HCT116 (cell line): Measurements from ENCODE around the gene IFI27. TPM values are rescaled to one million over a fixed set of nuclear protein-coding genes. Genes with fewer than 3 reads are reported as not detected.

ENCODE experiments used
- ATAC-seq: fragments of 200-7000 bp; cut with Tn5 transposase; 2 replicates; pipeline ENCODE4 v1.9.1; 2020; ENCODE audit warnings: mild to moderate bottlenecking, moderate library complexity
- BruUV-seq: library from RNA; stranded (reverse); fragments of 400-500 nt; replicated peaks from 2 replicates; lab custom pipeline; 2021; lab: Mats Ljungman, UMichigan
- CTCF ChIA-PET: fragments of 300-600 bp; sonication (Branson Sonifier 250); formaldehyde crosslinking; loops from one replicate; lab custom pipeline; 2021; ENCODE audit warnings: antibody characterized with exemption; lab: Charles Lee
- POLR2A ChIA-PET: fragments of 300-600, 350-600 bp; sonication (Branson Sonifier 250); formaldehyde crosslinking; loops from one replicate; lab custom pipeline; 2021; ENCODE audit warnings: antibody characterized with exemption; lab: Charles Lee
- RAD21 ChIA-PET, 2 experiments: fragments of 300-600 bp; sonication (Branson Sonifier 250); formaldehyde crosslinking; loops; one replicate each; lab custom pipeline; 2023; ENCODE audit warnings: low total read pairs in 2 of 2; ENCODE audit not compliant: uncharacterized antibody in 2 of 2, unreplicated experiment in 2 of 2, low non-redundant PET in 1 of 2; lab: Charles Lee
- DNase-seq: peaks from one replicate; pipeline ENCODE4 v3.0.0-alpha.2; 2010; ENCODE audit warnings: low read depth, low spot score
- H2AFZ ChIP-seq: fragments of 200-600 bp; shearing (Covaris generic), sonication (generic); 2 replicates; pipeline ENCODE4 v1.6.1; 2017; ENCODE audit warnings: low read depth, mixed run types, mixed read lengths, antibody characterized with exemption, low read length; ENCODE audit not compliant: poor library complexity, severe bottlenecking
- H3K27ac ChIP-seq: 2 replicates; pipeline ENCODE4 v1.5.1; 2012; ENCODE audit warnings: low read depth, low read length
- H3K27me3 ChIP-seq: fragments of 200-600 bp; sonication (generic); 2 replicates; pipeline ENCODE4 v1.6.1; 2016; ENCODE audit warnings: mixed run types, low read length, mixed read lengths; ENCODE audit not compliant: insufficient read depth
- H3K36me3 ChIP-seq, 2 experiments: fragments of 200-500 bp in 1 of 2; fragments of 200-600 bp in 1 of 2; sonication (Bioruptor generic) in 1 of 2; sonication (generic) in 1 of 2; 2 replicates each; pipeline versions ENCODE4 v1.5.1 to v1.6.1; 2014 to 2016; ENCODE audit warnings: low read length in 2 of 2, inconsistent platforms in 1 of 2, mixed read lengths in 1 of 2, mixed run types in 1 of 2; ENCODE audit not compliant: insufficient read depth in 2 of 2, control insufficient read depth in 1 of 2
- H3K4me1 ChIP-seq, 2 experiments: fragments of 200-600 bp in 1 of 2; sonication (generic) in 1 of 2; 2 replicates each; pipeline versions ENCODE4 v1.5.1 to v1.6.1; 2012 to 2017; ENCODE audit warnings: low read length in 2 of 2, inconsistent platforms in 1 of 2, mild to moderate bottlenecking in 1 of 2, mixed read lengths in 1 of 2, mixed run types in 1 of 2, moderate library complexity in 1 of 2; ENCODE audit not compliant: insufficient read depth in 2 of 2, control insufficient read depth in 1 of 2
- H3K4me2 ChIP-seq: fragments of 200-600 bp; sonication (generic); 2 replicates; pipeline ENCODE4 v1.6.1; 2017; ENCODE audit warnings: mixed run types, low read length, mixed read lengths
- H3K4me3 ChIP-seq, 2 experiments: fragments of 200-600 bp in 1 of 2; sonication (generic) in 1 of 2; replicated peaks in 1 of 2; 2 replicates each; pipeline ENCODE4 v1.5.1; 2011 to 2016; ENCODE audit warnings: low read length in 2 of 2, control low read depth in 1 of 2, low read depth in 1 of 2, mild to moderate bottlenecking in 1 of 2, mixed read lengths in 1 of 2, mixed run types in 1 of 2
- H3K79me2 ChIP-seq: fragments of 200-600 bp; sonication (generic); 2 replicates; pipeline ENCODE4 v1.6.1; 2017; ENCODE audit warnings: mild to moderate bottlenecking, mixed run types, low read length, moderate library complexity, mixed read lengths; ENCODE audit not compliant: insufficient read depth
- H3K9ac ChIP-seq: fragments of 200-600 bp; sonication (generic); 2 replicates; pipeline ENCODE4 v1.6.1; 2016; ENCODE audit warnings: low read length, mixed read lengths
- H3K9me2 ChIP-seq: fragments of 200-600 bp; sonication (generic), shearing (Covaris generic); 2 replicates; pipeline ENCODE4 v1.6.1; 2017; ENCODE audit warnings: mixed run types, mild to moderate bottlenecking, moderate library complexity; ENCODE audit not compliant: insufficient read depth
- H3K9me3 ChIP-seq, 2 experiments: fragments of 200-500 bp in 1 of 2; fragments of 200-600 bp in 1 of 2; sonication (Bioruptor generic) in 1 of 2; sonication (generic) in 1 of 2; 2 replicates each; pipeline ENCODE4 v1.6.1; 2014 to 2017; ENCODE audit warnings: low read length in 2 of 2, mixed read lengths in 2 of 2, inconsistent platforms in 1 of 2, low read depth in 1 of 2, mild to moderate bottlenecking in 1 of 2, mixed run types in 1 of 2, moderate library complexity in 1 of 2; ENCODE audit not compliant: control insufficient read depth in 1 of 2, insufficient read depth in 1 of 2
- H4K20me1 ChIP-seq: fragments of 200-600 bp; sonication (generic), shearing (Covaris generic); 2 replicates; pipeline ENCODE4 v1.6.1; 2017; ENCODE audit warnings: mixed run types, mild to moderate bottlenecking, moderate library complexity; ENCODE audit not compliant: insufficient read depth
- CBX3 ChIP-seq: IDR thresholded peaks from 2 replicates; pipeline ENCODE4 v1.6.1; 2012; ENCODE audit warnings: low read depth
- ELF1 ChIP-seq: IDR thresholded peaks from 2 replicates; pipeline ENCODE4 v1.6.1; 2012; ENCODE audit warnings: low read depth, borderline replicate concordance
- JUND ChIP-seq: IDR thresholded peaks from 2 replicates; pipeline ENCODE4 v1.6.1; 2012
- POLR2AphosphoS5 ChIP-seq: IDR thresholded peaks from 2 replicates; pipeline ENCODE4 v1.6.1; 2011; ENCODE audit warnings: mild to moderate bottlenecking, low read depth, low read length, moderate library complexity
- SIN3A ChIP-seq: IDR thresholded peaks from 2 replicates; pipeline ENCODE4 v1.6.1; 2012; ENCODE audit warnings: low read depth
- SP1 ChIP-seq: IDR thresholded peaks from 2 replicates; pipeline ENCODE4 v1.6.1; 2012; ENCODE audit warnings: low read depth
- SRF ChIP-seq: IDR thresholded peaks from 2 replicates; pipeline ENCODE4 v1.6.1; 2012; ENCODE audit warnings: low read depth
- TCF7L2 ChIP-seq: IDR thresholded peaks from 2 replicates; pipeline ENCODE4 v1.7.0; 2011; ENCODE audit warnings: borderline replicate concordance, inconsistent platforms; ENCODE audit not compliant: insufficient read depth, insufficient read length; ENCODE audit errors: extremely low read depth
- YY1 ChIP-seq: IDR thresholded peaks from 2 replicates; pipeline ENCODE4 v1.6.1; 2011; ENCODE audit warnings: low read length, low read depth, moderate library complexity, mild to moderate bottlenecking; ENCODE audit not compliant: insufficient replicate concordance; ENCODE audit errors: extremely low read depth
- ZFX ChIP-seq: fragments of 450-650 bp; IDR thresholded peaks from 2 replicates; pipeline ENCODE4 v1.6.1; 2017
- intact Hi-C: fragments of 100-400 bp; cut with micrococcal nuclease; formaldehyde crosslinking; loops from 2 replicates; pipeline ENCODE4 v1.10.0; 2022
- total RNA-seq: library from RNA; stranded (reverse); gene quantifications from one replicate; pipeline ENCODE4 v1.2.1, GENCODE V29; 2021; ENCODE audit not compliant: unreplicated experiment
- TF ChIP-seq, protein P1 (sequence below): IDR thresholded peaks from 2 replicates; pipeline ENCODE4 v1.6.1; 2011; ENCODE audit warnings: mild to moderate bottlenecking, low read length, moderate library complexity; ENCODE audit not compliant: insufficient replicate concordance; ENCODE audit errors: extremely low read depth

Gene IFI27
- total RNA-seq, 1 experiment from 2014 or later: 3.8 TPM

DNA sequence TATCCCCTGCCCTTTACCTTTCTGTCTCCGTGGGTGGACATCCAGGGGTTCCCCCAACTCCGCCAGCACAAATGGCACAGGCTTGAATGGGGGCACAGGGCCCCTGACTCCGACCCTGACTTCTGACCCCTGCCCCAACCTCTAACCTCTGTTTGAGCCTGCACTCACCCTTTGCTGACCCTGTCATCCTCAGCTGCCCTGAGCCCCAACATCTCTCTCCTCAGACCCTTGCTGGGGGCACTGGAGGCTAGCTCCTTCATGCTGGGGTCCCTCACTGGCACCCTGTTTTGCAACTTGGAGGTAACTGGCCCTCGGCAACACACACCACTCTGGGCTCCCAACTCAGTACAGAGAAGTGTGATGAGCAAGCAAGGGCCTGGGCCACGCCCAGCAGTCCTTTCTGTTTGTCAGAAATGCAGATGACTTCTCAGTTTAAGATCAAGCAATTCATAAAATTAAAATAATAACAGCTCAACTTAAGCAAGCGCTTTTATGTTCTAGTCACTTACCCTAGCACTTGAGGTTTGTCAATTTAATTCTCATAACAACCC lies 2.1 kb downstream of the IFI27 start:
- no peaks in the 10 kb centered on the region for H3K27me3 ChIP-seq
- no peaks in the 10 kb centered on the region for H3K9me2 ChIP-seq
- H3K4me1 ChIP-seq: peaks cover 0 to 18% of the 10 kb centered on the region in 2 experiments; a peak in 1 of 4 replicates
- no peaks in the 10 kb centered on the region for H3K36me3 ChIP-seq
- H3K9ac ChIP-seq: no peak overlapping the region
- TF ChIP-seq POLR2AphosphoS5: no peak
- no peak for TF ChIP-seq ELF1
- no peak for TF ChIP-seq CBX3
- no peak for TF ChIP-seq YY1
- TF ChIP-seq, protein P1, sequence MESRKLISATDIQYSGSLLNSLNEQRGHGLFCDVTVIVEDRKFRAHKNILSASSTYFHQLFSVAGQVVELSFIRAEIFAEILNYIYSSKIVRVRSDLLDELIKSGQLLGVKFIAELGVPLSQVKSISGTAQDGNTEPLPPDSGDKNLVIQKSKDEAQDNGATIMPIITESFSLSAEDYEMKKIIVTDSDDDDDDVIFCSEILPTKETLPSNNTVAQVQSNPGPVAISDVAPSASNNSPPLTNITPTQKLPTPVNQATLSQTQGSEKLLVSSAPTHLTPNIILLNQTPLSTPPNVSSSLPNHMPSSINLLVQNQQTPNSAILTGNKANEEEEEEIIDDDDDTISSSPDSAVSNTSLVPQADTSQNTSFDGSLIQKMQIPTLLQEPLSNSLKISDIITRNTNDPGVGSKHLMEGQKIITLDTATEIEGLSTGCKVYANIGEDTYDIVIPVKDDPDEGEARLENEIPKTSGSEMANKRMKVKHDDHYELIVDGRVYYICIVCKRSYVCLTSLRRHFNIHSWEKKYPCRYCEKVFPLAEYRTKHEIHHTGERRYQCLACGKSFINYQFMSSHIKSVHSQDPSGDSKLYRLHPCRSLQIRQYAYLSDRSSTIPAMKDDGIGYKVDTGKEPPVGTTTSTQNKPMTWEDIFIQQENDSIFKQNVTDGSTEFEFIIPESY: no peak
- TF ChIP-seq ZFX: no peak
- no peak for TF ChIP-seq SP1
- TF ChIP-seq TCF7L2: no peak
- no peak for TF ChIP-seq JUND
- no peak for TF ChIP-seq SRF
- no peak for TF ChIP-seq SIN3A
- intact Hi-C loops: no loop called here
- ATAC-seq (no peak), DNase-seq (no peak)
- BruUV-seq: no TSS peak
- H3K27ac ChIP-seq: no peak overlapping the region
- RAD21 ChIA-PET: no interaction called here
- H4K20me1 ChIP-seq: no peaks in the 10 kb centered on the region
- CTCF ChIA-PET: no interaction called here
- H3K4me2 ChIP-seq: no peak overlapping the region
- POLR2A ChIA-PET: no interaction called here
- no peaks in the 10 kb centered on the region for H3K79me2 ChIP-seq
- no peaks in the 10 kb centered on the region for H3K9me3 ChIP-seq
- H3K4me3 ChIP-seq: no peak overlapping the region
- no peak overlapping the region for H2AFZ ChIP-seq
